Stomach (tissue), 4 donors: Measurements from ENCODE around the gene TBK1.

Experiments used
- EP300 ChIP-seq: sonication (generic); formaldehyde crosslinking; IDR thresholded peaks from one replicate; pipeline ENCODE4 v1.6.1; 2017; ENCODE audit warnings: antibody characterized with exemption
- POLR2A ChIP-seq, 4 donors: fragments of 450-650 bp; IDR thresholded peaks; one replicate each; pipeline ENCODE4 v1.6.1; 2016; ENCODE audit warnings: antibody characterized with exemption in 4 of 4, control low read depth in 2 of 4, mild to moderate bottlenecking in 1 of 4, moderate library complexity in 1 of 4
- POLR2AphosphoS5 ChIP-seq, 3 donors: sonication (generic); formaldehyde crosslinking; IDR thresholded peaks; one replicate each; pipeline ENCODE4 v1.6.1; 2016; ENCODE audit warnings: antibody characterized with exemption in 3 of 3
- TF ChIP-seq, protein P1 (sequence below), 7 experiments: fragments of 450-650 bp in 4 of 7; fragments of 200-600 bp in 3 of 7; sonication (generic) in 3 of 7; IDR thresholded peaks; one replicate each; pipeline ENCODE4 v1.5.1; 2016 to 2019; ENCODE audit warnings: antibody characterized with exemption in 7 of 7, control low read depth in 2 of 7, mild to moderate bottlenecking in 1 of 7

DNA sequence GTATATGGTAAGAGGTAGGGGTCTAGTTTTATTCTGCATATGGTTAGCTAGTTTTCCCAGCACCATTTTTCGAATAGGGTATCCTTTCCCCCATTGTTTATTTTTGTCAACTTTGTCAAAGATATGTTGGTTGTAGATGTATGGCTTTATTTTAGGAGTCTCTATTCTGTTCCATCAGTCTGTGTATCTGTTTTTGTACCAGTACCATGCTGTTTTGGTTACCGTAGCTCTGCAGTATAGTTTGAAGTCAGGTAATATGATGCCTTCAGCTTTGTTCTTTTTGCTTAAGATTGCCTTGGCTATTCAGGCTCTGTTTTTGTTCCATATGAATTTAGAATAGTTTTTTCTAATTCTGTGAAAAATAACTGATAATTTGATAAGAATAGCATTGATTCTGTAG, 24.9 kb downstream of the TBK1 start:
- TF ChIP-seq POLR2AphosphoS5 (IDR thresholded peaks at IDR 0.05) = no peak
- TF ChIP-seq, protein P1, sequence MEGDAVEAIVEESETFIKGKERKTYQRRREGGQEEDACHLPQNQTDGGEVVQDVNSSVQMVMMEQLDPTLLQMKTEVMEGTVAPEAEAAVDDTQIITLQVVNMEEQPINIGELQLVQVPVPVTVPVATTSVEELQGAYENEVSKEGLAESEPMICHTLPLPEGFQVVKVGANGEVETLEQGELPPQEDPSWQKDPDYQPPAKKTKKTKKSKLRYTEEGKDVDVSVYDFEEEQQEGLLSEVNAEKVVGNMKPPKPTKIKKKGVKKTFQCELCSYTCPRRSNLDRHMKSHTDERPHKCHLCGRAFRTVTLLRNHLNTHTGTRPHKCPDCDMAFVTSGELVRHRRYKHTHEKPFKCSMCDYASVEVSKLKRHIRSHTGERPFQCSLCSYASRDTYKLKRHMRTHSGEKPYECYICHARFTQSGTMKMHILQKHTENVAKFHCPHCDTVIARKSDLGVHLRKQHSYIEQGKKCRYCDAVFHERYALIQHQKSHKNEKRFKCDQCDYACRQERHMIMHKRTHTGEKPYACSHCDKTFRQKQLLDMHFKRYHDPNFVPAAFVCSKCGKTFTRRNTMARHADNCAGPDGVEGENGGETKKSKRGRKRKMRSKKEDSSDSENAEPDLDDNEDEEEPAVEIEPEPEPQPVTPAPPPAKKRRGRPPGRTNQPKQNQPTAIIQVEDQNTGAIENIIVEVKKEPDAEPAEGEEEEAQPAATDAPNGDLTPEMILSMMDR (IDR thresholded peaks at IDR 0.05) = no peak
- no peak for TF ChIP-seq POLR2A (IDR thresholded peaks at IDR 0.05)
- TF ChIP-seq EP300 = no peak
